ENCODE measurements around the gene PHLPP1. TPM values are rescaled to one million over a fixed set of nuclear protein-coding genes. Genes with fewer than 3 reads are reported as not detected.
"Not testable (repeated sequence)": the region's sequence is repeated elsewhere in the genome, so short reads cannot be mapped to it uniquely, and the experiment has no call there.

The PHLPP1 gene
- total RNA-seq, 1 donor from 2014 or later, result 5.9 TPM

DNA sequence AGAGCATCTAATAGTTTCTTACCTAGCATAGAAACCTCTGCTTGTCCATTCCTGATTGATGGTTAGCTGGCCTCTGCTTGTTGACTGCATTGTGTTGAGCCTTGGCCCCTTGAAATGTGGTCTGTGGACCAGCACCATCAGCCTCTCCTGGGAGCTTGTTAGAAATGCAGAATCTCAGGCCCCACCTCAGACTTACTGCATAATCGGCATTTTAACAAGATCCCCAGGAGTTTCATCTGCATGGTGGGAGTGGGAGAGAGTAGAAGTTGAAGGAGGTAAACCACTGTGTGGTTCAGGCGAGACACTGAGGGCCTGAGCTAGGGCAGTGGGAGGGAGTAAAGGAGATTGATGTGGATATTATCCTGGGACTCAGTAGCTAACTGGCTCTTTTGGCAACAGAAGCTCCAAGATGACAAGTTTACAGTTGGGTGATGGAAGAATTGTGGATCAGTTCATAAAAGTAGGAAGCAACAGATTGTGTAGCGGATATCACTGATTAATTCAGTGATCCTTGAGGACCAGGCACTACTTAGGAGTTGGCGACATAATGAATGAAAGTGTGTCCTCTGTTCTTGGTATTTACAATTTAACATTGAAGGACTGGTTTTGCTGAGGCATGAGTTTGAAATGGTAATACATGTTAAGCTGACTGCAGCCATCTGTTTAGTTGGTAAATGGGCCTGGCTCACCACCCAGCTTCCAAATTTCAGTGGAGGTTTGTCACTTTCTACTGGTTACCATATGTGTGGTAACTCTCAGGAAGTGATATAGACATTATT, 20.9 kb downstream of the PHLPP1 start:
- ATAC-seq (no peak), DNase-seq (no peak)
- intact Hi-C loops (cut with micrococcal nuclease), result no loop called here

DNA sequence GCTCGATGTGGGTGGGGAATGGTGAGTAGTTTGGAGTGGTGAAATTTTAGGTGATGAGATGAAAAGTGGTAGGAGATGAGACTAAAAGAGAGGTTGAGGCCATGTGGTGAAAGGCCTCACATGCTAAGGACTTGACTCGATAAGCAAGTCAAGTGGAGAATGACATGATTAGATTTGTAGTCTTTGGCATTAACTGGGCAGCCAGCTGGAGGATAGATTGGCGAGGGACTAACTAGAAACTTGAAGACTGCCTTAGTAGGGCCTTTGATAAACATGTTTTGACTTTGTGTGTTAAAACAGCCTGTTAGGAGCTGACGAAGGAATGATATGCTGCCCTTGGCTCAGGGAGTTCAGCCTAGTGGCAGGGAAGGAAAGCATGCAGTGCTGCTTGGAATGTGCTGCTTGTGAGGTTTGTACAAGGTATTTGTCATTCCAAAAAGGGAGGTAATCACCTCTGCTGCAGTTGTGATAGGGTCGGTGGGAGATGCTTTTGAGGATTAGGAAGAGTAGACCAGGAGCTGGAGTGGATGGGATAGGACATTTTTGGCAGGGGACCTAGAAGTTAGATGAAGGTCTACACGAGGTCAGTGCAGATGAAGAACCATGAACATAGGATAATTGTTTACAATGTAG, 22.0 kb downstream of the PHLPP1 start:
- intact Hi-C loops (cut with micrococcal nuclease), result no loop called here
- ATAC-seq (no peak), DNase-seq (no peak)

DNA sequence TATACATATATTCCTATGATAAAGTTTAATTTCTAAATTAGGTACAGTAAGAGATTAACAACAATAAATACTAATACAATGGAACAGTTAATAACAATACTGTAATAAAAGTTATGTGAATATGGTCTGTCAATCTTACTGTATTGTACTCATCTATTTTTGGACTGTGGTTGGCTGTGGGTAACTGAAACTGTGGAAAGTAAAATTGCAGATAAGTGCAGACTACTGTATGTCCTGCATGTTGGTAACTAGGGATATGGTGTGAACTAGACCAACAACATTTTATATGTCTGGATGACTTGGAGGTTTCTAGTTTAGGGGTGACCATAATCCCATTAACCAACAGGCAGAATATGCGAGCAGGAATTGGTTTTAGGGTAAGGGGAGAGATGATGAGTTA, 23.3 kb downstream of the PHLPP1 start:
- intact Hi-C loops (cut with micrococcal nuclease), result no loop called here
- ATAC-seq, result peak; percentile 69
- no peak for DNase-seq

DNA sequence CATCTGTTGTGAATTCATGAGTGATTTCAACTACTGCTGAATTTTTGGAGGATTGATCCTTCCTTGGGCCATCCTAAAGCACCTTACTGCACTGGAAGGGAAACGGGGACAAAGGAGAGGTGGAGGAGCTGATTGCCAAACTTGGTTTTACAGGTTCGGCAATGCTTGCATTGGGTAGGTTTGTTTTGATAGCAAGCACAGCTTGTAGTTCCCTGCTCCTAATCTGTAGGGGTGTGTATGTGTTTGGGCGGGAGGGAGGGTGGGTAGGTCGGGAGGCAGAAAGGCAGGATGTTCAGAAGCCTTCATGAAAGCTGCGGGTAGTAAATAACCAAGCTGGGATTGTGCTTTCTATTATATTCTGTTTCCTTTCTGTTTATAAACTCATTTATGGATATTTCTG, 24.6 kb downstream of the PHLPP1 start:
- ATAC-seq (no peak), DNase-seq (no peak)
- intact Hi-C loops (cut with micrococcal nuclease), result no loop called here

DNA sequence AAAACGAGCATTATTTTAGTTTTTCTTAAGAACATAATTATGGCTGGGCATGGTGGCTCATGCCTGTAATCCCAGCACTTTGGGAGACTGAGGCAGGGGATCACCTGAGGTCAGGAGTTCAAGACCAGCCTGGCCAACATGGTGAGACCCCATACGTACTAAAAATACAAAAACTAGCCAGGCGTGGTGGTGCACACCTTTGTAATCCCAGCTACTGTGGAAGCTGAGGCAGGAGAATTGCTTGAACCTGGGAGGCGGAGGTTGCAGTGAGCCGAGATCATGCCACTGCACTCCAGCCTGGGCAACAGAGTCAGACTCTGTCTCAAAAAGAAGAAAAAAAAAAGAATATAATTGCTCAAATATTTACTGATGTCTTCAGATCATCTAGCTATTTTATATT, 25.3 kb downstream of the PHLPP1 start:
- DNase-seq; ATAC-seq; intact Hi-C loops (cut with micrococcal nuclease): not testable (repeated sequence)

DNA sequence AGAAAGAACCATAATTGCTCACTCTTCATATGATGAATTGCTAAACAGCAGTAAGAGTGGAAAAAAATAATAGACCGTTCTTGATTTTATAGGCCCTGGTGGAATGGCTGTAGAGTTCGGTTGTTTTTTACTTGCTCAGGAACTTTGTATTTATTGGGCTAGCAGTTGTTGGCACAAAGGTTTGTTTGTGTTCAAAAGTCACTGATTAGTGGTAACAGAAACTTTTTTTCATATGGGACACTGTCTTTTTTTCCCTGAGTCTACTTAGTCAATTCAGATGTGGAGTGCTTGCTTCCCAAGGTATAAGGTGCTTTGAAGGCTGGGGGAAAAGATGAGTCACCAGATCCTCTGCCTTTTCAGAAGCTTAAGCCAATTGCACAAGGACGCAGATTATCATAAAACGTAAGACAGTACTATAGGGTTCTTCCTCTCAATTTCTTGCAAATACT, 25.8 kb downstream of the PHLPP1 start:
- intact Hi-C loops (cut with micrococcal nuclease), result no loop called here
- DNase-seq (no peak), ATAC-seq (no peak)

DNA sequence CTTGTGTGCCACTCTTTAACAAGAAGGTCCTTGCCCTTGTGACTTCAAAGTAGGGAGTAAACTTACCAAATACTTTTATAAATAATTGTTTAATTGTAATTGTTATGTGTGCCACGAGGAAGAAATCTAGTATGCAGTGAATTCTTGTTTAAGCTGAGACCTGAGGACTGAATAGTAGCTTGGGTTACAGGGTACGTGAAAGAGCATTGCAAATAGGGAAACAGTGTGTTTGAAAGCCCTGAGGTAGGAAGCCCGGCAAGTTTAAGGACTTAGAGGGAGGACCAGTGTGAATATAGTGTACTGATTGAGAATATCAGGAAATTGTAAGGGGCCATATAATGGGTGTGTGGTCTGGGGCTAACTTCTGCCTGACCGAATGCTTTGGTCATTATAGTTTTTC, 26.2 kb downstream of the PHLPP1 start:
- intact Hi-C loops (cut with micrococcal nuclease), result no loop called here
- DNase-seq, result no peak
- ATAC-seq, result no peak

DNA sequence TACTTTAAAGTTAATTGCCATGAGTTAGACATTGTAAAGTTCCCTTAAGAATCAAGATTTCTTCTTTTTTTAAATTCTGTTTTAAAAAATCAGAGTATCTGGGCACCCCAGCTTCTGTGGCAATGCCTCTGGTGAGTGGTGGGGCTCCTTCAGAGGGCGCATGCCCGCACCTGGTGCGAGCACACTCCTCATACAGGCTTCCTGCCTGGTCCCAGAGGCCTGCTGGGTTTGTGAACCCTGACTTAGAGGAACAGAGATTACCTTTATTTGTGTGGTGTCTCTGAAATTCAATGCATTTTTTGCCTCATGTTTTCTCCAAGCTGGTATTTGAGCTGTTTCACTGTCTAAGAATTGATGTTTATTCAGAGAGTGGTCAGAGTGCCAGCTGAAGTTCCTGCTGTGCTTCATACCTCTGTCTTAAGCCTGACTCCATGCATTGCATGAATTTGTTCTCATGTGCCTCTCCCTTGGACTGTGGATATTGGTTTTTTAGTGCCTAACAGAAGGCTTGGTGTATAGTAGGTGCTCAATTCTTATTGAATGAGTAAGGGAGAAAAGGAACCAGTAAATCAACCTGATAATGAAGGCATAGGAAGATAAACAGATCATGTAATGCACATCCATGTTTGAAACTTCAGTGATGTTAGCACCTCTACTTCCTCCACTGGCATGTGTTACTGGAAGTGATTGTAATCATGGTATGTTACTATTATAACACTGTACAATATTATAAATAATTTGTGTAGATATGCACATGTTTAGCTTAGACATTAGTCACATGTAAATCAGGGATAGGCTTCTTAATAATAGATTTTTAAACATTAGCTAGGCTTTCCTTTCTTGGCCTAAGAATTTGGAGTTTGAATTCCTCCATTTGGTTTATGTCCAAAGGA, 29.0 kb downstream of the PHLPP1 start:
- ATAC-seq (no peak), DNase-seq (no peak)
- intact Hi-C loops (cut with micrococcal nuclease), result no loop called here

DNA sequence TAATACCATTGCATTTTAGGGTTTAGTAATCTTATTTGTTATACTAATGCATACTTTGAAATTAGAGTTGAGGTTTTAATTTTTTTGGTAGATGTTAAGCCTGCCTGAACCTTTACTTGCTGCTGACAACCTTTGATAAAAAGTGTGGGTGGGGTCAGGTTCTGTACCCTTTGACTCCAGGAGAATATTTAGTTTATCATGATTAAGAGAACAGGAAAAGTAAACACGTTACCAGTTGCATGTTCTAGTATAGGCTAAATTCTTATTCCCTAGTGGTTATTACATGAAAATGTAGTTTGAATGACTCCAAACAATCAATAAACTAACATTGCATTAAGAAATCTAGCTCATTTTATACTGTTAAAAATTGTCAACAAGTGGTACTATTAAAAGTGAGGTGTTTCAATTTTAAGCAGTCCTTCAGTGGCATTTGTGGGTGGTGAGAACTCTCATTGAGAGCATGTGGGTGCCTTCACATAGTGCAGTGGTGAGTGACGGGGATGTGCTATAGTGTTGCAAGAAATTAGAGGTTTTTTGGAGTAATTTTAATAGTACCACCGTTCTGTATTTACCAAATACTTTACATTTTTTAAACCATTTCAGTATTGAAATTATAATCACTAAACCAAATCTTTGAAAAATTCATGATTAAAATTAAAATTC, 29.9 kb downstream of the PHLPP1 start:
- DNase-seq (no peak), ATAC-seq (no peak)
- intact Hi-C loops (cut with micrococcal nuclease), result no loop called here

DNA sequence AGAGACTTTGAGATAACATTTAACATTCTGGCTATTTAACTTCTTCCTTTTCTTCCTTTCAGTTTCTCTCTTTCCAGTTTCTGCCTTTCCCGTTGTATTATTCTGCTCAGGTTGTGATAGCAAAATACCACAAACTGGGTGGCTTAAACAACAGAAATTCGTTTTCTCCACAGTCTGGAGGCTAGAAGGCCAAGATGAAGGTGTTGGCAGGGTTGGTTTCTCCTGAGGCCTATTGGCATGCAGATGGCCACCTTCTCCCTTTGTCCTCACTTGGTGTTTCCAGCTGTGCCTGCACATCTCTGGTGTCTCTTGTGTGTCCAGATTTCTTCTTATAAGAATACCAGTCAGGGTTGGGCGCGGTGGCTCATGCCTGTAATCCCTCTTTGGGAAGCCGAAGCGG, 34.0 kb downstream of the PHLPP1 start:
- ATAC-seq, result no peak
- DNase-seq, result no peak
- intact Hi-C loops (cut with micrococcal nuclease), result no loop called here

DNA sequence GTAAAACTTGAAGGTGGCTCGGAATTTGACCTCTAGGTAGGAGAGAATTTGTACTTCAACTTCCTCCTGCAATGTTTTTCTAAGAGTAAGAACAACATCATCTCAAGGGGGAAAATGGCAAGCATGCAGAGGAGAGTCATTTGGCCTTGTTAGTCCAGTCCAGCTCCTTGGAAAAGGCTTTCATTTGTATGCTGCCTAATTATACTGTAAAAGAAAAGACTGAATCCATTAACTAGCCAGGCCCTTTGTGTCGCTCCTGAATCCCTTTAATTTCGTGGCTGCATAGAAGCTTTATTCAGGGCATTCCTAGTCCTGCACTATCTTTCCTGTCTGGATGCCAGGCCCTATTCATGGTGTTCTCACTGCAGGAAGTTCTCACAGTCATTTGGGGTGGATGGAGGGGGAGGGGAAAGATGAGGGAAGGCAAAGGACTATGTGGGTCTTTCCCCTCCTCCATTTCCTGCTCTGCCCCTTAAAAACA, 36.0 kb downstream of the PHLPP1 start:
- intact Hi-C loops (cut with micrococcal nuclease), result no loop called here
- DNase-seq, result no peak
- peak; percentile 91 for ATAC-seq

DNA sequence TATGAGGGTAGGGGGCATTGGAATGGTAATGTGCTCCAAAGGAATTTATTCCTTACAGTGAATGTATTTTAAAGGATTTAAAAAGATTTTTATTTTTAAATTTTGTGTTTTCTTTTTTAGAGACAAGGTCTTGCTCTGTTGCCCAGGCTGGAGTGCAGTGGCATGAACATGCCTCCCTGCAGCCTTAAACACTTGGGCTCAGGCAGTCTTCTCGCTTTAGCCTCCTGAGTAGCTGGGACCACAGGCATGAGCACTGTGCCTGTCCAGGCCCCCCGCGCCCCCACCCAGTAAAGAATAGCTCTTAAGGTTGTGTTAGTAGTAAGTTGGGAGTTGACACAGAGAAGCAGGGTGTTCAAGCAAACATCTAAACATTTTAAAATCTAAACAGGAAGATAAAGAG, 36.6 kb downstream of the PHLPP1 start:
- intact Hi-C loops (cut with micrococcal nuclease), result no loop called here
- no peak for ATAC-seq
- DNase-seq, result no peak

DNA sequence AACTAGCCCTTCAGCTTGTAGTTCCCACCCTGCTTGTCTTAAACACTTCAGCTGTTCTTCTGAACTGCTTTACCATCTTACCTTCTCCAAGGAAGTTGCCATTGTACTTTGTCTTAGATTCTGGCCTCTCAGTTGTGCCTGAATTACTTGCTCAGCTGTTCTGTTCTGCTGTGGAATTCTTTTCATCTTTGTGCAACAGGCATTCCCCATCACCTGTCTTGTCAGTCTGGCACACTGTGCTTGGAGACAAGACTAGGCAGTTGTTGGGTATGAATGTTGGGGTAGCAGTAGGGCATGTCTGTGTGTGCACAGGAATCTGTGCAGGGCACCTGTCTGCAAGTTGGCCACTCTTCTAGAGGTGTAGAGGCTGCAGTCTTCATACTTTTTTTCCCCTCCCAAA, 38.7 kb downstream of the PHLPP1 start:
- intact Hi-C loops (cut with micrococcal nuclease), result no loop called here
- ATAC-seq (no peak), DNase-seq (no peak)

DNA sequence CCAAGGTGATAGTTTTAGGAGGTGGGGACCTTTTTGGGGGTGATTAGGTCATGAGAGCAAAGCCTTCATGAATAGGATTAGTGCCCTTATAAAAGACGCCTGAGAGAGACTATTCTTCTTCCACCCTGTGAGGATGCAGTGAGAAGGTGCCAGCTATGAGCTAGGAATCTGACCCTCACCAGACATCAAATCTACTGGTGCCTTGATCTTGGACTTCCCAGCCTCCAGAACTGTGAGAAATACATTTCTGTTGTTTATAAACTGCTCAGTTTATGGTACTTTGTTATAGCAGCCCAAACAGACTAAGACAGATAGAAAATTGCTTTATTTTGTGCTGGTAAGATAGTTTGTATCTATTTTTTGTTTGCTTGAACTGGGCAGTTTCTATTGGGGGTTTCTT, 40.1 kb downstream of the PHLPP1 start:
- ATAC-seq (no peak), DNase-seq (no peak)
- intact Hi-C loops (cut with micrococcal nuclease), result no loop called here

DNA sequence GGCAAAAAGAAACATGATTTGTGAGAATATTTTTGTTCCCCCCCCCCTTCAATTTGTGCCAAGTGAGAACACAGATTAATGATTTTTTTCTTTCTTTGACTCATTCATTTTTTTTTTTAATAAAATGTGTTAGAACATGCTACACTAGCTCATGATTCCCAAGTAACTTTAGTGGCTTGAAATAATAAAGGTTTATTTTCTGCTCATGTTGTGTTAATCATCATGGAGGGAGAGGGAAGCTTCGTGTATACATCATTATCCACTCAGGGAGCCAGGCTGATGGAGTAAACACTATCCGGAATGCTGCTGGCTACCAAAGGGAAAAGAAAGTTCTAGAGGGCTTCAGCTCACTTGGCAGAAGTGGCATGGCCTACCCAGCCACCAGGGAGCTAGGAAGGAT, 40.6 kb downstream of the PHLPP1 start:
- DNase-seq (no peak), ATAC-seq (no peak)
- intact Hi-C loops (cut with micrococcal nuclease), result no loop called here

DNA sequence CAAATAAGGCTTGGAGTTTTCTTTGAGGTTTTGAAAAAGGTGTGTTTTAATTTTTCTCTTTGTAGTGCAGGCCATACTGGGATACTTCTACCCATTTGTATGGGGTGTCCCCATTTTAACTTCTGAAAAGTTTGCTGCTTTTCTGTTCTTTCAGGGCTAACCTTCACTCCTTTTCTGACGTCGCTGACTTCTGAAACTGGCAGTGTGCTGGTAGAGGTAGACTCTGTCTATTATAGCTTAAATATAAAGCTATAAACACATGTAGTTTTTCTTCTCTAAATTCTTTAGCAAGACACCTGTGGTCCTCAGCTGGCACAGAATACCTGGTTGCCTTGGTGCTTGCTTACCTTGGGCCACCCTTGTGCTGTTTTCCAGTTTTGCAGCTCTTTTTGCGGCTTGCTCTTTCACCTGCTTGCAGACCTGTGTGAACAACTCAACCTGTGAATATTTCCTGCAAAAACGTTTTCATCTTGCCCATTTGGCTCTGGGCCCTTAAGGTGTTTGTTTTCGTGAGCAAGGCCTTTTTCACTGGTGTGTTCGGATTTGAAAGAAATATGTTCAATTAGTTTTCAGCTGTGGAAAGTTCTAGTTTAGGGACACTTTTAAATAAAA, 42.2 kb downstream of the PHLPP1 start:
- intact Hi-C loops (cut with micrococcal nuclease), result no loop called here
- ATAC-seq (no peak), DNase-seq (no peak)

DNA sequence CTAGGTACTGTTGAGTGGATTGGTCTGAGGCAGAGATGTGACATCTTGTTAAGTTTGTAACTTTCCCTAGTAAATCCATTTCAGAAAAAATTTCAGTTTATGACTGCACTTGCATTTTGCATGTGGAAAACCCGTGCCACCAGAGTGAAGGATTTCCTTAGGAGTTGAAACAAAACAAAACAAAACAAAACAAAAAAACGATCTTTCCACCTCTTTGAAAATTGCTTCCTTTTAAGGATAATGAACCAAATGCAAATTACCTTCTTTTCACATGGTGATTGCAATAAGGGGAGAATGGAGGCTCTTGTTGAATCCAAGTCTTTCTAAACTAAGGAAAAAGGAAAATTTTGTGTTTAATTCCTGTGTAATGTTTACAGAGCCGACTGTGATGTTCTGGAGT, 43.2 kb downstream of the PHLPP1 start:
- no peak for DNase-seq

DNA sequence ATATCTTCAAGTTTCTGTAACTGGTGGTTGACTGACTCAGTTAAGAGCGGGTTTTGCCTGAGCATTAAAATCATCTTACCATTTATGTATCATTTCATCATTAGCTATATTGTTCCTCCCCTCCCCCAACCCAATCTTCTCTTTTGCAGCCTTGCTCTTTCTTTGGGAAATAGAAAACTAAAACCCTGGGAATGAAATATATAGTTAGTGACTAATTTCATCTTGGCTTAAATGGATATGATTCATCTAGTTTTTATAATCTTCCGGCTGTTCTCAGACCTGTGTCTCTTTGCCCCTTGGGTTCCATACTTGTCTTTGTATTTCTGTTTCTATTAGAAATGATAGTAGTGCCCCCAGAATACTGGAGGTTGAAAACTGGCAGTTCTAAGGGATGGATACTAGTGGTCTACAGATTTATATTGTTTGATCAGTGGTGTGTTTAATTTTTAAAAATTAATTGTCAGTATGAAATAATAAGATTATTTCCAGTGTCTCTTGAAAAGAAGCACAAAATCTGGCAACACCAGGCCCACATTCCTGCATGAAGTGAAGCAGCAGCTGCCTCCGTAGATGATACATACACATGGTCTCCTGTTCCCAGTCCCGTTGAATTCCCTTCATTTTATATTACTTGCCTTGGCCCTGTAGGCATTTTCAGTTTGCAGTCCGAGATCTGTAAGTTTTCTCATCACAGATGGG, 44.5 kb downstream of the PHLPP1 start:
- DNase-seq (no peak), ATAC-seq (no peak)
- intact Hi-C loops (cut with micrococcal nuclease), result no loop called here

More for the DNA sequence above, 43.2 kb downstream of the PHLPP1 start:
- ATAC-seq, result no peak
- intact Hi-C loops (cut with micrococcal nuclease), result no loop called here

DNA sequence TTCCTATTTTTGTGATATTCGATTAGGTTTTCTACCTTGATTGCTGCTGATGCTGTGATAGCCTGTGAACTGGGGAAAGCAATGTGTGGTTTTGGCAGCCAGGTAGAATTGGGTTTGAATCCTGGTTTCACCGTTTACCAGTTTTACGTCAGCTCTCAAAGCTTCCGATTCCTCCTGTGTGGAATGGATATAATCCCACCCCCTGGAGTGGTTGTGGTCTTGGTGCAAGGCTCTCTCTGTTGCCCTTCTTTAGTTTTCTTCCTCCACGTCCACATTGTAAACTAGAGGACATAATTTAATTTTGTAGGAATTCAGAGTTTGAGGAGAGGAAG, 45.0 kb downstream of the PHLPP1 start:
- ATAC-seq (no peak), DNase-seq (no peak)
- intact Hi-C loops (cut with micrococcal nuclease), result no loop called here
